HepG2 (cell line): Measurements from ENCODE around the gene KLHL3. TPM values are rescaled to one million over a fixed set of nuclear protein-coding genes. Genes with fewer than 3 reads are reported as not detected.

Experiments used
- DDIT3 ChIP-seq: sonication (generic); formaldehyde crosslinking; IDR thresholded peaks from 2 replicates; pipeline ENCODE4 v1.4.0; 2020; ENCODE audit warnings: mild to moderate bottlenecking, missing genetic modification reagents
- FLYWCH1 ChIP-seq: sonication (generic); formaldehyde crosslinking; IDR thresholded peaks from 2 replicates; pipeline ENCODE4 v1.8.1; 2023; ENCODE audit warnings: mild to moderate bottlenecking, missing genetic modification reagents
- GLMP ChIP-seq: sonication (generic); formaldehyde crosslinking; IDR thresholded peaks from 2 replicates; pipeline ENCODE4 v1.9.0; 2021; ENCODE audit warnings: missing genetic modification reagents, mild to moderate bottlenecking, borderline replicate concordance
- HCFC1 ChIP-seq: fragments of 150-350 bp; IDR thresholded peaks from 2 replicates; pipeline ENCODE4 v1.6.1; 2014; ENCODE audit warnings: low read depth, low read length
- HNRNPK ChIP-seq: fragments of 200-400 bp; formaldehyde crosslinking; IDR thresholded peaks from 2 replicates; pipeline ENCODE4 v1.6.1; 2018; ENCODE audit warnings: low read length, low read depth, moderate library complexity, mild to moderate bottlenecking; ENCODE audit not compliant: poor library complexity, severe bottlenecking
- HOMEZ ChIP-seq: IDR thresholded peaks from 2 replicates; pipeline ENCODE4 v1.6.1; 2016; ENCODE audit warnings: low read depth
- IKZF1 ChIP-seq: fragments of 450-650 bp; IDR thresholded peaks from 2 replicates; pipeline ENCODE4 v1.7.1; 2016
- JARID2 ChIP-seq: sonication (generic); formaldehyde crosslinking; IDR thresholded peaks from 2 replicates; pipeline ENCODE4 v1.8.1; 2023; ENCODE audit warnings: missing genetic modification reagents, inconsistent platforms; ENCODE audit not compliant: insufficient replicate concordance
- NONO ChIP-seq, 2 experiments: fragments of 450-650 bp in 1 of 2; sonication (generic) in 1 of 2; formaldehyde crosslinking in 1 of 2; IDR thresholded peaks in 1 of 2; conservative IDR thresholded peaks in 1 of 2; 2 replicates each; pipeline versions ENCODE4 v1.6.1 to v1.8.0; 2017 to 2022; ENCODE audit warnings: mild to moderate bottlenecking in 1 of 2, missing genetic modification reagents in 1 of 2, moderate library complexity in 1 of 2
- SOX6 ChIP-seq, 2 experiments: fragments of 450-650 bp in 1 of 2; sonication (generic) in 1 of 2; formaldehyde crosslinking in 1 of 2; IDR thresholded peaks; 2 replicates each; pipeline versions ENCODE4 v1.4.0 to v1.6.1; 2017 to 2020; ENCODE audit warnings: antibody characterized with exemption in 1 of 2, mild to moderate bottlenecking in 1 of 2, missing genetic modification reagents in 1 of 2
- ZBTB1 ChIP-seq: sonication (generic); formaldehyde crosslinking; IDR thresholded peaks from 2 replicates; pipeline ENCODE4 v1.4.0; 2020; ENCODE audit warnings: missing genetic modification reagents, borderline replicate concordance
- ZBTB4 ChIP-seq: sonication (generic); formaldehyde crosslinking; IDR thresholded peaks from 2 replicates; pipeline ENCODE4 v1.4.0; 2020; ENCODE audit warnings: missing genetic modification reagents, mild to moderate bottlenecking, borderline replicate concordance
- ZBTB49 ChIP-seq: sonication (generic); formaldehyde crosslinking; IDR thresholded peaks from 2 replicates; pipeline ENCODE4 v1.4.0; 2020; ENCODE audit warnings: missing genetic modification reagents, borderline replicate concordance
- ZFY ChIP-seq: sonication (generic); formaldehyde crosslinking; IDR thresholded peaks from 2 replicates; pipeline ENCODE4 v1.4.0; 2020; ENCODE audit warnings: missing genetic modification reagents
- ZNF124 ChIP-seq: sonication (generic); formaldehyde crosslinking; IDR thresholded peaks from 2 replicates; pipeline ENCODE4 v1.4.0; 2020; ENCODE audit warnings: missing genetic modification reagents
- ZNF20 ChIP-seq: sonication (generic); formaldehyde crosslinking; IDR thresholded peaks from 2 replicates; pipeline ENCODE4 v1.4.0; 2020; ENCODE audit warnings: mild to moderate bottlenecking, moderate library complexity, missing genetic modification reagents
- ZNF367 ChIP-seq: sonication (generic); formaldehyde crosslinking; IDR thresholded peaks from 2 replicates; pipeline ENCODE4 v1.4.0; 2020; ENCODE audit warnings: missing genetic modification reagents, borderline replicate concordance
- ZNF589 ChIP-seq: sonication (generic); formaldehyde crosslinking; conservative IDR thresholded peaks from 2 replicates; pipeline ENCODE4 v1.8.0; 2022; ENCODE audit warnings: mild to moderate bottlenecking, moderate library complexity, missing genetic modification reagents
- ZNF780A ChIP-seq: sonication (generic); formaldehyde crosslinking; IDR thresholded peaks from 2 replicates; pipeline ENCODE4 v1.8.0; 2022; ENCODE audit warnings: mild to moderate bottlenecking, missing genetic modification reagents, moderate library complexity
- ZNF782 ChIP-seq: sonication (generic); formaldehyde crosslinking; IDR thresholded peaks from 2 replicates; pipeline ENCODE4 v1.4.0; 2020; ENCODE audit warnings: missing genetic modification reagents, mild to moderate bottlenecking, borderline replicate concordance
- ZSCAN31 ChIP-seq: sonication (generic); formaldehyde crosslinking; IDR thresholded peaks from 2 replicates; pipeline ENCODE4 v1.5.0; 2020; ENCODE audit warnings: low read depth, mild to moderate bottlenecking, missing genetic modification reagents
- polyA plus RNA-seq, 8 experiments: library from polyadenylated mRNA; depleted of rRNA in 3 of 8; stranded (reverse) in 7 of 8; unstranded in 1 of 8; fragments of >200 nt; fragmentation: Illumina TruSeq in 4 of 8; extraction: Trizol in 4 of 8; gene quantifications; 2 replicates each; pipeline versions ENCODE4 v1.2.1 to v1.2.3, GENCODE V29; 2011 to 2016; ENCODE audit warnings: low read depth in 4 of 8, missing spikeins in 1 of 8, mixed read lengths in 1 of 8; ENCODE audit not compliant: insufficient read depth in 1 of 8
- total RNA-seq, 5 experiments: library from RNA; depleted of rRNA; stranded (reverse); fragments of >200 nt; fragmentation: Illumina TruSeq; extraction: Trizol; gene quantifications; 2 replicates each; pipeline ENCODE4 v1.2.3, GENCODE V29; 2016; ENCODE audit warnings: low read depth in 1 of 5

The KLHL3 gene
- total and polyA plus RNA-seq, 2 of the 13 experiments (the other 11 are each of a cell fraction or from before 2014, with no cell fraction given) = 0.02 to 0.08 TPM

GRCh38 chr5:137751869-137752491 is 16.1 kb upstream of the KLHL3 start (continued):
- TF ChIP-seq ZNF20 (CRISPR knock-in tag) (no peak), ZBTB49 (no peak), HNRNPK (no peak), HCFC1 (no peak), GLMP (CRISPR knock-in tag) (no peak), ZNF780A (CRISPR knock-in tag) (no peak), FLYWCH1 (no peak), ZFY (CRISPR knock-in tag) (no peak), ZBTB4 (CRISPR knock-in tag) (no peak), IKZF1 (no peak), JARID2 (CRISPR knock-in tag) (no peak), ZNF782 (no peak), DDIT3 (CRISPR knock-in tag) (no peak), ZNF124 (CRISPR knock-in tag) (no peak), SOX6 (IDR thresholded peaks at IDR 0.05) (no peak), SOX6 (CRISPR knock-in tag; IDR thresholded peaks at IDR 0.05) (peak; percentile 22; the same call in 1 of the 2 replicates), ZNF589 (no peak), NONO (IDR thresholded peaks at IDR 0.05) (no peak), NONO (CRISPR knock-in tag; conservative IDR thresholded peaks at IDR 0.05) (no peak), ZBTB1 (no peak), ZSCAN31 (CRISPR knock-in tag) (no peak), HOMEZ (CRISPR knock-in tag) (peak; percentile 12; the same call in 1 of the 2 replicates), ZNF367 (CRISPR knock-in tag) (no peak)
